DND-41 (cell line): ENCODE data around the gene RAG1.

Experiments used
- CTCF ChIP-seq: IDR thresholded peaks from 2 replicates; pipeline ENCODE4 v1.5.1; 2012; ENCODE audit warnings: borderline replicate concordance, low read length, moderate library complexity, mild to moderate bottlenecking; ENCODE audit not compliant: poor library complexity, severe bottlenecking; ENCODE audit errors: extremely low read depth
- EZH2 ChIP-seq: IDR thresholded peaks from 3 replicates; pipeline ENCODE4 v1.6.1; 2012; ENCODE audit warnings: borderline replicate concordance, low read depth, mild to moderate bottlenecking, moderate library complexity, low read length, inconsistent platforms; ENCODE audit not compliant: severe bottlenecking

GRCh38 chr11:36530840-36531239 lies 37.0 kb upstream of the RAG1 start:
- TF ChIP-seq CTCF (no peak), EZH2 (no peak)
